Measurements from ENCODE around the gene HLA-DMA. TPM values are rescaled to one million over a fixed set of nuclear protein-coding genes. Genes with fewer than 3 reads are reported as not detected.

The HLA-DMA gene
- total RNA-seq (2011; cell fraction: chromatin; rRNA removed; ENCODE audit: low replicate concordance): 0.55 and 0.81 TPM in 2 replicates
- total RNA-seq (2011; cell fraction: nucleolus; rRNA removed): 0.83 and 0.92 TPM in 2 replicates
- total RNA-seq (2011; cell fraction: nucleoplasm; rRNA removed): 2.4 and 2.9 TPM in 2 replicates
- total RNA-seq (2014; rRNA removed): 0.23 and 0.33 TPM in 2 replicates
- 0.29 and 0.51 TPM in 2 replicates for total RNA-seq (2014; rRNA removed; fragmentation: Illumina TruSeq; extraction: Trizol)
- total RNA-seq (2015; rRNA removed; fragmentation: Illumina TruSeq; extraction: Trizol): 0.58 and 0.60 TPM in 2 replicates
- total RNA-seq (2021): 0.47 and 0.75 TPM in 2 replicates
- polyA plus RNA-seq (2011; rRNA removed): 0.13 and 0.28 TPM in 2 replicates
- polyA plus RNA-seq (2011; cell fraction: cytosol; rRNA removed): 0.56 and 0.73 TPM in 2 replicates
- polyA plus RNA-seq (2011; cell fraction: nucleus; rRNA removed): 2.3 TPM in 2 replicates
- 0.76 and 1.1 TPM in 2 replicates for polyA plus RNA-seq (2012)
- polyA plus RNA-seq (2014; fragmentation: Illumina TruSeq; extraction: Trizol): 0.50 and 0.83 TPM in 2 replicates
- polyA plus RNA-seq (2014; fragmentation: Nextera tagmentation; extraction: Ambion mirVana): under 1 TPM; 0.18 to 0.78 TPM
- 0.48 and 1.7 TPM in 2 replicates for polyA plus RNA-seq (2014; rRNA removed)
- 0.25 and 0.39 TPM in 2 replicates for polyA minus RNA-seq (2011; rRNA and poly(A)+ RNA removed)
- polyA minus RNA-seq (2011; cell fraction: cytosol; rRNA and poly(A)+ RNA removed): not detected in 2 replicates
- polyA minus RNA-seq (2011; cell fraction: nucleus; rRNA and poly(A)+ RNA removed): 1.8 and 2.3 TPM in 2 replicates
- Bru-seq, nascent RNA: percentile 27 among the genes with signal in this experiment
- percentile 12 among the genes with signal in this experiment for BruChase-seq, experiment 1, labeled RNA remaining after a 2-hour chase
- BruChase-seq, experiment 2, labeled RNA remaining after a 6-hour chase: percentile 36 among the genes with signal in this experiment
- long read RNA-seq, experiment 1: 0 reads
- long read RNA-seq, experiment 2: 0 reads
- long read RNA-seq, experiment 3, partial matches to known transcripts: 0 of 2 reads
- long read RNA-seq, experiment 3, other reads (novel, unspliced or antisense): 2 of 2 reads

DNA sequence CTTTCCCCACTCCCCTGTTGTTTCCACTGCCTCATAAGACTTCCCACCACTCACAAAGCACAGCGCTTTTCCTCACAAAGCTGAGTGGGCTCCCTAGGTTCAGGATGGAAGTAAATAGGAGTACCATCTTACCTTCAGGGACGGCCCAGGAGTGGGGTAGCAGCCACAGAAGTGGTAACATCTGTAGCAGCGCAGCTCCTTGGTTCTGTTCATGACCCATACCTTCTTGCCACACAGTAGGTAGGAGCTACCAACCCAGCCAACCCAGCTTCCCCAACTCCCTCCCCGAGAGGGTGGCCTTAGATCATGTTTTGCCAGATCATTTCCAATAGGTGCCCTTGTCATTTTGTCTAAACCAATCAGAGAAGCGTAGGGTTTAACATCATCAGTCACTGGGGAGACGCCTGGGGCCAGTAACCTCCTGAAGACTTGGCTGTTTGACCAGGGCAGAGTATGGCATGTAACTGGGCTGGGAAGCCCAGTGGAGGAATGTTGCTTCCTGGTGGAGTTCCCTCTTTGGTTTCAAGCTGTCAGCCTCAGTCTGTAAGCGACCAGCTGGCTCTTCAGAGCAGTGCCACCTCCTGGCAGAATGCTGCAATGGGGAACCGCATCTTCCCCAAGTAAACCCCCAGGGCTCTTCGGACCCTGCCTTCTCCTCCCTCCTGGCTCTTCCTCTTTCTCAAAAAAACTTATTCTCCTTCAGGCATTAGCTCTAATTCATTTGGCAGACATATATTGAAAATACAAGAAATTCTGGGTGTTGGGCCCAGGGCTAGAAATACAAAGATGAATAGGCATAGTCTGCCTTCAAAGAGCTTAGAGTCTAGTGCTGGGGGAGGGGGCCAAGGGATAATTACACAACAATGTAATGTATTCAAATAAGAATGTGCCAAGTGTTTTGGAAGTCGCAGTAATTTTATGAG lies at the start of gene HLA-DMA:
HLA-DMA (minus strand) TSS at position 281 of the 923 bp plus-strand sequence; CDS start at position 220, 61 bp downstream.
- Histone ChIP-seq H3K9ac (ENCODE audit: insufficient read depth in 1 of 2, low read depth in 2 of 2, low read length in 2 of 2) (no peak within 1 kb of the TSS), H4K20me1 (replicated peaks; ENCODE audit: control insufficient read depth, insufficient read depth, low read length) (no peaks in the 10 kb centered on the region), H3K79me2 (ENCODE audit: control insufficient read depth, insufficient read depth, low read length) (no peaks in the 10 kb centered on the region), H3K27me3 (ENCODE audit: control insufficient read depth in 2 of 2, insufficient read depth in 2 of 2, low read length in 2 of 2) (peaks cover 2 to 27% of the 10 kb centered on the region in 2 experiments; a peak in 3 of 5 replicates), H3K4me1 (replicated peaks in 1 of 2; ENCODE audit: control insufficient read depth in 2 of 2, insufficient read depth in 2 of 2, low read length in 2 of 2) (no peaks in the 10 kb centered on the region; a peak in 1 of 5 replicates), H3K9me3 (replicated peaks; ENCODE audit: control insufficient read depth, insufficient read depth, low read depth, low read length) (no peaks in the 10 kb centered on the region), H2AFZ (ENCODE audit: low read depth, low read length) (peak within 1 kb of the TSS; percentile 20; the same call in 1 of the 2 replicates), H3K9me1 (ENCODE audit: control insufficient read depth, insufficient read depth, low read length) (no peaks in the 10 kb centered on the region), H3K27ac (ENCODE audit: extremely low read depth, low read depth, low read length) (no peak within 1 kb of the TSS), H3K36me3 (ENCODE audit: control insufficient read depth, insufficient read depth, low read length) (no peaks in the 10 kb centered on the region), H3K4me2 (ENCODE audit: insufficient read depth, low read length) (no peak within 1 kb of the TSS), H3K4me3 (no peak within 1 kb of the TSS)
- WGBS (ENCODE audit: insufficient coverage, low coverage, missing lambda C conversion rate): 28% methylated on average over 10 of the region's 10 CpGs
- DNase-seq (ENCODE audit: extremely low read depth in 1 of 4, low spot score in 3 of 4) (peak; percentile 55 to 71 (median 64)), ATAC-seq (peak; percentile 91), FAIRE-seq (no peak)
- CTCF ChIA-PET (ENCODE audit: low intra/inter-chr PET ratio): interaction anchor here (1.0 kb wide), 1 partner anchor 32 kb away, joined by 3 read pairs; no protein-coding TSS in a partner anchor
- in situ Hi-C loops (cut with MboI) (loop anchor here (25.0 kb wide), 1 partner anchor 1416 kb away; the partner anchor contains the start of genes ATP6V1G2, DDX39B, MCCD1 and NFKBIL1), intact Hi-C loops (cut with micrococcal nuclease) (no loop called here)
- POLR2A ChIA-PET: interaction anchor here (0.6 to 13.5 kb wide), 14 partner anchors 10 to 1105 kb away, joined by 3 to 309 read pairs (median 4); partner anchors contain the start of genes BRD2 and HLA-DMB
- BruUV-seq (replicated peaks): no TSS peak
- TF ChIP-seq FOXA3 (CRISPR knock-in tag; conservative IDR thresholded peaks at IDR 0.05 in 1 of 2, IDR thresholded peaks at IDR 0.05 in 1 of 2) (no peak), ARNT (IDR thresholded peaks at IDR 0.05) (no peak), NRF1 (conservative IDR thresholded peaks at IDR 0.05 in 1 of 2, IDR thresholded peaks at IDR 0.05 in 1 of 2) (no peak), HMG20A (CRISPR knock-in tag; conservative IDR thresholded peaks at IDR 0.05) (no peak), ZNF347 (CRISPR knock-in tag; IDR thresholded peaks at IDR 0.05; ENCODE audit: low read depth) (no peak), MXI1 (IDR thresholded peaks at IDR 0.05; ENCODE audit: low read depth, low read length) (no peak), ZNF584 (CRISPR knock-in tag; IDR thresholded peaks at IDR 0.05; ENCODE audit: low read depth) (no peak), NEUROD1 (IDR thresholded peaks at IDR 0.05; ENCODE audit: borderline replicate concordance, low read depth, low read length, partially characterized antibody) (no peak), YY1 (IDR thresholded peaks at IDR 0.05; ENCODE audit: borderline replicate concordance in 1 of 3, control insufficient read depth in 1 of 3, extremely low read depth in 1 of 3, insufficient read depth in 3 of 3, insufficient read length in 1 of 3, insufficient replicate concordance in 2 of 3, low read depth in 1 of 3, low read length in 2 of 3) (peak in 1 of 3 experiments; percentile 11), CHD2 (IDR thresholded peaks at IDR 0.05; ENCODE audit: low read depth, low read length) (no peak), RAD21 (CRISPR knock-in tag; conservative IDR thresholded peaks at IDR 0.05 in 1 of 2, IDR thresholded peaks at IDR 0.05 in 1 of 2) (peak; percentile 21 to 46; a peak in 3 of 4 replicates), YBX1 (IDR thresholded peaks at IDR 0.05) (no peak), COPS2 (conservative IDR thresholded peaks at IDR 0.05) (no peak), TRIM28 (IDR thresholded peaks at IDR 0.05) (0 out of 2 replicates have a peak, but pooled peaks have one; percentile 60)
- TF ChIP-seq, protein P1, sequence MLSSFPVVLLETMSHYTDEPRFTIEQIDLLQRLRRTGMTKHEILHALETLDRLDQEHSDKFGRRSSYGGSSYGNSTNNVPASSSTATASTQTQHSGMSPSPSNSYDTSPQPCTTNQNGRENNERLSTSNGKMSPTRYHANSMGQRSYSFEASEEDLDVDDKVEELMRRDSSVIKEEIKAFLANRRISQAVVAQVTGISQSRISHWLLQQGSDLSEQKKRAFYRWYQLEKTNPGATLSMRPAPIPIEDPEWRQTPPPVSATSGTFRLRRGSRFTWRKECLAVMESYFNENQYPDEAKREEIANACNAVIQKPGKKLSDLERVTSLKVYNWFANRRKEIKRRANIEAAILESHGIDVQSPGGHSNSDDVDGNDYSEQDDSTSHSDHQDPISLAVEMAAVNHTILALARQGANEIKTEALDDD (IDR thresholded peaks at IDR 0.05): no peak

All from K562 (cell line).